ENCODE measurements around the gene PRKAG2.

DNA sequence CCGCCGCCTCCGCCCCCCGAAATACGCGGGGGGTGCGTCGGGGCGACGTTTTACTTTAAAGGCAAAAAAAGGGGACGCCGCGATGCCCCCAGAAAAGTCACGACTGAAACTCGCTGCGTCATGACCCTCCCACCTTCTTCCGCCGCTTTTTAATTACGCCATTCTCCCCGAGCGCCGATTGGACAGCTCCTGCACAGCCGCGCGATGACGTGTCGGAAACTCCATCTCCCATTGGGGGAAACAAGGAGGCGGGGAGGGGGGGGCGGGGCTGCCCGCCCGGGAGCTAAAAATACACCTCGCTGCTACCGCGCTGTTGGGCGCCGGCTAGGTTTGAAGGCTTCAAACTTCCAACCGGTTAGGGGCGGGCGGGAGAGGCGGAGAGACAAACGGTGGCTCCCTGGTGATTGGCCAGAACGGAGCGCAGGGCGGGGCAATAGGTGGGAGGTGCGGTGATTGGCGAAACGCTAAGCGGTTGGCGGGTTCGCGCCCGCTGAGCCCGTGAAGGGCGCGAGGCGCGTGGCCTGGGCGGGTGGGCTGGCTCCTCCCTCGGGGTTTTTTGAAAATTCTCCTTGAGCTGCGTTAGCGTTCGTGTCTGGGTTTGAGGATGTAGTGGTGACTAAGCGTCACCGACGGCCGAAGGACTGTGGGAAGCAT is 357.0 kb downstream of the PRKAG2 start, which contains the start of gene RHEB:
- TF ChIP-seq, protein P1, sequence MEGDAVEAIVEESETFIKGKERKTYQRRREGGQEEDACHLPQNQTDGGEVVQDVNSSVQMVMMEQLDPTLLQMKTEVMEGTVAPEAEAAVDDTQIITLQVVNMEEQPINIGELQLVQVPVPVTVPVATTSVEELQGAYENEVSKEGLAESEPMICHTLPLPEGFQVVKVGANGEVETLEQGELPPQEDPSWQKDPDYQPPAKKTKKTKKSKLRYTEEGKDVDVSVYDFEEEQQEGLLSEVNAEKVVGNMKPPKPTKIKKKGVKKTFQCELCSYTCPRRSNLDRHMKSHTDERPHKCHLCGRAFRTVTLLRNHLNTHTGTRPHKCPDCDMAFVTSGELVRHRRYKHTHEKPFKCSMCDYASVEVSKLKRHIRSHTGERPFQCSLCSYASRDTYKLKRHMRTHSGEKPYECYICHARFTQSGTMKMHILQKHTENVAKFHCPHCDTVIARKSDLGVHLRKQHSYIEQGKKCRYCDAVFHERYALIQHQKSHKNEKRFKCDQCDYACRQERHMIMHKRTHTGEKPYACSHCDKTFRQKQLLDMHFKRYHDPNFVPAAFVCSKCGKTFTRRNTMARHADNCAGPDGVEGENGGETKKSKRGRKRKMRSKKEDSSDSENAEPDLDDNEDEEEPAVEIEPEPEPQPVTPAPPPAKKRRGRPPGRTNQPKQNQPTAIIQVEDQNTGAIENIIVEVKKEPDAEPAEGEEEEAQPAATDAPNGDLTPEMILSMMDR (conservative IDR thresholded peaks at IDR 0.05; ENCODE audit: low read length): no peak
- TF ChIP-seq EZH2phosphoT487 (IDR thresholded peaks at IDR 0.05; ENCODE audit: borderline replicate concordance): no peak
